ENCODE data around the gene RBKS. TPM values are rescaled to one million over a fixed set of nuclear protein-coding genes. Genes with fewer than 3 reads are reported as not detected.

RBKS gene
- total and polyA plus RNA-seq, 2 of the 8 experiments (the other 6 are each of a cell fraction or from before 2014, with no cell fraction given) = 1.1 to 1.5 TPM

- no peak for TF ChIP-seq GTF2F1 (IDR thresholded peaks at IDR 0.05; ENCODE audit: borderline replicate concordance, low read depth, low read length)
- TF ChIP-seq CBX8 (IDR thresholded peaks at IDR 0.05; ENCODE audit: borderline replicate concordance, low read depth, low read length) = no peak
- no peak for TF ChIP-seq CHD2 (IDR thresholded peaks at IDR 0.05; ENCODE audit: low read length)
These were observed 147.6 kb downstream of the RBKS start (continued) for GRCh38 chr2:27742571-27742970.

All from H1 (cell line).